CD4-positive, alpha-beta T cell treated with Interleukin-4 for 1 hour (primary cell): ENCODE measurements around the gene JPH4.
A peak's percentile ranks its signal among the peaks of the same experiment; 100 is the strongest.
"Not testable (repeated sequence)": the region's sequence is repeated elsewhere in the genome, so short reads cannot be mapped to it uniquely, and the experiment has no call there.

Experiments
- DNase-seq, 2 donors: peaks; one replicate each; pipeline ENCODE4 v3.0.0-alpha.2; 2020 to 2022

JPH4 gene

GRCh38 chr14:23578560-23579310 is at the start of gene JPH4:
JPH4 (minus strand) TSS chr14:23578790; CDS start chr14:23577453, 1,337 bp downstream.
- DNase-seq: no peak

GRCh38 chr14:23627961-23628360 is 49.4 kb upstream of the JPH4 start:
- DNase-seq: no peak

GRCh38 chr14:23626946-23627345 is 48.4 kb upstream of the JPH4 start:
- DNase-seq: no peak

GRCh38 chr14:23624830-23625404 is 46.3 kb upstream of the JPH4 start:
- DNase-seq: no peak

- DNase-seq: no peak
Measured at GRCh38 chr14:23623962-23624361, 45.4 kb upstream of the JPH4 start.

GRCh38 chr14:23622990-23623389 is 44.4 kb upstream of the JPH4 start:
- DNase-seq: no peak

GRCh38 chr14:23621932-23622730 is 43.5 kb upstream of the JPH4 start:
- no peak for DNase-seq

GRCh38 chr14:23621204-23621931 is 42.8 kb upstream of the JPH4 start:
- DNase-seq: no peak

- no peak for DNase-seq
Measured at GRCh38 chr14:23620177-23620702, 41.6 kb upstream of the JPH4 start.

- no peak for DNase-seq
Measured at GRCh38 chr14:23618415-23618988, 39.9 kb upstream of the JPH4 start.

GRCh38 chr14:23617539-23617938 is 38.9 kb upstream of the JPH4 start:
- DNase-seq: no peak

GRCh38 chr14:23615856-23616255 is 37.3 kb upstream of the JPH4 start:
- no peak for DNase-seq

GRCh38 chr14:23614395-23614828 is 35.8 kb upstream of the JPH4 start:
- no peak for DNase-seq

- DNase-seq: no peak
Measured at GRCh38 chr14:23613242-23614070, 34.9 kb upstream of the JPH4 start.

- DNase-seq: no peak
Measured at GRCh38 chr14:23612802-23613201, 34.2 kb upstream of the JPH4 start.

GRCh38 chr14:23612354-23612732 is 33.8 kb upstream of the JPH4 start:
- no peak for DNase-seq

GRCh38 chr14:23610815-23611289 is 32.3 kb upstream of the JPH4 start:
- DNase-seq: no peak

- DNase-seq: peak in 1 of 2 donors; percentile 46
Measured at GRCh38 chr14:23610090-23610814, 31.7 kb upstream of the JPH4 start.

- DNase-seq: not testable (repeated sequence)
Measured at GRCh38 chr14:23609411-23610089, 31.0 kb upstream of the JPH4 start.

- DNase-seq: no peak
Measured at GRCh38 chr14:23609001-23609400, 30.4 kb upstream of the JPH4 start.
